Aorta (tissue), 5 donors: Measurements from ENCODE around the gene UTP14C. TPM values are rescaled to one million over a fixed set of nuclear protein-coding genes. Genes with fewer than 3 reads are reported as not detected.
"Not testable (repeated sequence)": the region's sequence is repeated elsewhere in the genome, so short reads cannot be mapped to it uniquely, and the experiment has no call there.

Experiments
- ATAC-seq: fragments of 200-7000 bp; cut with Tn5 transposase; one replicate; pipeline ENCODE4 v1.9.1; 2022; ENCODE audit warnings: moderate library complexity; ENCODE audit not compliant: low FRiP score
- DNase-seq, 2 donors: peaks; one replicate each; pipeline ENCODE4 v3.0.0-alpha.2; 2020
- H3K27ac ChIP-seq, 2 donors: one replicate each; pipeline ENCODE4 v1.5.1; 2013; ENCODE audit warnings: low read length in 2 of 2, mild to moderate bottlenecking in 2 of 2, moderate library complexity in 2 of 2, control low read depth in 1 of 2, inconsistent platforms in 1 of 2, low read depth in 1 of 2
- H3K27me3 ChIP-seq, 2 donors: one replicate each; pipeline ENCODE4 v1.6.1; 2013; ENCODE audit warnings: control low read depth in 1 of 2, low read length in 1 of 2, mild to moderate bottlenecking in 1 of 2, moderate library complexity in 1 of 2; ENCODE audit not compliant: insufficient read depth in 2 of 2, control insufficient read depth in 1 of 2
- H3K36me3 ChIP-seq, 2 donors: one replicate each; pipeline ENCODE4 v1.6.1; 2013; ENCODE audit warnings: control low read depth in 1 of 2, low read length in 1 of 2, mild to moderate bottlenecking in 1 of 2; ENCODE audit not compliant: insufficient read depth in 2 of 2, control insufficient read depth in 1 of 2
- H3K4me1 ChIP-seq, 2 donors: one replicate each; pipeline ENCODE4 v1.6.1; 2013; ENCODE audit warnings: low read length in 2 of 2, control low read depth in 1 of 2, mild to moderate bottlenecking in 1 of 2, moderate library complexity in 1 of 2; ENCODE audit not compliant: insufficient read depth in 2 of 2, control insufficient read depth in 1 of 2
- H3K4me3 ChIP-seq, 2 donors: one replicate each; pipeline ENCODE4 v1.5.1; 2013; ENCODE audit warnings: low read length in 2 of 2, control low read depth in 1 of 2, mild to moderate bottlenecking in 1 of 2
- H3K9me3 ChIP-seq: one replicate; pipeline ENCODE4 v1.6.1; 2013; ENCODE audit warnings: mild to moderate bottlenecking, low read length; ENCODE audit not compliant: control insufficient read depth
- WGBS, 2 donors: extraction: QIAGEN DNeasy Blood & Tissue Kit; methylation state at CpG; one replicate each; pipeline ENCODE4 v1.1.7; 2013; 5-methylcytosine and 5-hydroxymethylcytosine counted together
- intact Hi-C, 2 donors: fragments of 100-400 bp; cut with DNase I; formaldehyde crosslinking; loops; one replicate each; pipeline versions ENCODE4 v1.14.2 to v1.15.0; 2022
- polyA plus RNA-seq, 2 donors: library from polyadenylated mRNA; stranded (reverse); fragments of 200-250 nt; gene quantifications; one replicate each; pipeline ENCODE4 v1.2.3, GENCODE V29; 2013
- total RNA-seq, 2 donors: library from RNA; stranded (reverse); fragmentation: NEBNext Ultra II Directional; extraction: Animal tissue kit (Norgen Biotek cat#: 25700); gene quantifications; one replicate each; pipeline ENCODE4 v1.2.1, GENCODE V29; 2021
- donor health status: healthy with polysubstance abuse.
- donor health status: Bipolar disorder and iron deficiency.
- donor health status: DM: no; HTN: no; CAD: no.
- donor health status: DM: no; HTN: no; CAD: no.
- donor health status: DM: yes; HTN: yes; CAD: no.

Gene UTP14C
- total and polyA plus RNA-seq, 4 donors = 4.4 to 18.0 (median 11.3) TPM

GRCh38 chr13:52027832-52028231 lies 3.3 kb downstream of the UTP14C start:
- no peak overlapping the region for H3K27ac ChIP-seq
- peaks cover 2 to 6% of the 10 kb centered on the region in 2 donors for H3K36me3 ChIP-seq
- intact Hi-C loops = no loop called here
- peaks cover 5% of the 10 kb centered on the region for H3K9me3 ChIP-seq
- no peak overlapping the region for H3K4me3 ChIP-seq
- DNase-seq = no peak
- peaks cover 0 to 2% of the 10 kb centered on the region in 2 donors for H3K4me1 ChIP-seq
- no peaks in the 10 kb centered on the region for H3K27me3 ChIP-seq
- no peak for ATAC-seq
- 98 to 100% methylated on average over 1 of the region's 1 CpG for WGBS, 2 donors

DNA sequence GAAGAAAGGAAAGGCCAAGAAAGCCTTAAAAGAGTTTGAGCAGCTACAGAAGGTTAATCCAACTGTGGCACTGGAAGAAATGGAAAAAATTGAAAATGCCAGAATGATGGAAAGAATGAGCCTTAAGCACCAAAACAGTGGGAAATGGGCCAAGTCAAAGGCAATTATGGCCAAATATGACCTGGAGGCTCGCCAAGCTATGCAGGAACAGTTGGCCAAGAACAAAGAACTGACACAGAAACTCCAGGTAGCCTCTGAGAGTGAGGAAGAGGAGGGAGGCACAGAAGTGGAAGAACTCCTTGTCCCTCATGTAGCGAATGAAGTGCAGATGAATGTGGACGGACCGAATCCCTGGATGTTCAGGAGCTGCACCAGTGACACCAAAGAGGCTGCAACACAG lies 5.1 kb downstream of the UTP14C start:
- DNase-seq = no peak
- H3K27ac ChIP-seq = no peak overlapping the region
- H3K36me3 ChIP-seq = peaks cover 0 to 6% of the 10 kb centered on the region in 2 donors
- no peak overlapping the region for H3K4me3 ChIP-seq
- ATAC-seq = no peak
- 80 to 99% methylated on average over 4 of the region's 4 CpGs for WGBS, 2 donors
- peaks cover 5% of the 10 kb centered on the region for H3K9me3 ChIP-seq
- H3K27me3 ChIP-seq = no peaks in the 10 kb centered on the region
- intact Hi-C loops = no loop called here
- peaks cover 0 to 2% of the 10 kb centered on the region in 2 donors for H3K4me1 ChIP-seq

- H3K9me3 ChIP-seq, H3K4me1 ChIP-seq, DNase-seq, H3K27ac ChIP-seq, intact Hi-C loops, H3K27me3 ChIP-seq, ATAC-seq, H3K4me3 ChIP-seq, H3K36me3 ChIP-seq: not testable (repeated sequence)
- WGBS, 2 donors = 96% methylated on average over 6 of the region's 6 CpGs
Measured at GRCh38 chr13:52030401-52030800, 5.9 kb downstream of the UTP14C start.

- DNase-seq (no peak), ATAC-seq (no peak)
- no peak overlapping the region for H3K4me3 ChIP-seq
- peaks cover 2% of the 10 kb centered on the region for H3K9me3 ChIP-seq
- H3K4me1 ChIP-seq = no peaks in the 10 kb centered on the region
- H3K27me3 ChIP-seq = no peaks in the 10 kb centered on the region
- intact Hi-C loops = no loop called here
- H3K36me3 ChIP-seq = peaks cover 0 to 4% of the 10 kb centered on the region in 2 donors
- H3K27ac ChIP-seq = no peak overlapping the region
- WGBS, 2 donors = 87 to 93% methylated on average over 2 of the region's 2 CpGs
Measured at GRCh38 chr13:52033039-52033438, 8.5 kb downstream of the UTP14C start.

GRCh38 chr13:52034616-52035226 lies 10.2 kb downstream of the UTP14C start:
- no peak overlapping the region for H3K27ac ChIP-seq
- H3K36me3 ChIP-seq = no peaks in the 10 kb centered on the region
- intact Hi-C loops = no loop called here
- H3K4me3 ChIP-seq = no peak overlapping the region
- no peaks in the 10 kb centered on the region for H3K4me1 ChIP-seq
- no peak for DNase-seq
- H3K27me3 ChIP-seq = no peaks in the 10 kb centered on the region
- no peak for ATAC-seq
- WGBS, 2 donors = 77 to 79% methylated on average over 5 of the region's 5 CpGs
- H3K9me3 ChIP-seq = peaks cover under 1% of the 10 kb centered on the region

DNA sequence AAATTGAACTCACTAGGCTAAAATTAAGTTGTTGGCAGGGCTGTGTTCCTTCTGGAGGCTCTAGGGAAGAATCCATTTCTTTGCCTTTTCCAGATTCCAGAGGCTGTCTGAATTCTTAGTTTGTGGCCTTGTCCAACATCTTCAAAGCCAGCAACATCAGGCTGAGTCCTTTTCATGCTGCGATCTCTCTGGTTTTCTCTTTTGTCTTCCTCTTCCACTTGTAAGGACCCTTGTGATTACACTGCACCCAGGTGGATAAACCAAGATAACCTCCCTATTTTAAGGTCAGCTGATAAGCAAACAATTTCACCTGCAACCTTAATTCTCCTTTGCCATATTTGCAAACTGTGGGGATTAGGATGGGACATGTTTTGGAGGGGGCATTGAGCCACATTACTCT lies 11.5 kb downstream of the UTP14C start:
- Histone ChIP-seq H3K9me3 (no peaks in the 10 kb centered on the region), H3K4me1 (no peaks in the 10 kb centered on the region), H3K27ac (no peak overlapping the region), H3K4me3 (no peak overlapping the region), H3K27me3 (no peaks in the 10 kb centered on the region), H3K36me3 (no peaks in the 10 kb centered on the region)
- intact Hi-C loops = no loop called here
- ATAC-seq (no peak), DNase-seq (no peak)
- 90 to 95% methylated on average over 1 of the region's 1 CpG for WGBS, 2 donors

DNA sequence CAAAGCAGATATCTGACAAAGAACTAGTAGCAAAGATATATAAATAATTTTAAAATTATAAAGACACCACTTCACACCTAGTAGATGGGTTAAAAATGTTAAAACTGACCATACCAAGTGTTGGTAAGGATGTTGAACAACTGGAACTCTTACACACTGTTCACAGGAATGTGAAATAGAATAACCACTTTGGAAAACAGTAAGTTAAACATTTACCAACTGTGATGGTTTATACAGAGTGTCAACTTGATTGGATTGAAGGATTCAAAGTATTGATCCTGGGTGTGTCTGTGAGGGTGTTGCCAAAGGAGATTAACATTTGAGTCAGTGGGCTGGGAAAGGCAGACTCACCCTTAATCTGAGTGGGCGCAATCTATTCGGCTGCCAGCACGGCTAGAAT lies 19.2 kb downstream of the UTP14C start:
- Histone ChIP-seq H3K27me3 (no peaks in the 10 kb centered on the region), H3K9me3 (no peaks in the 10 kb centered on the region), H3K4me1 (no peaks in the 10 kb centered on the region), H3K4me3 (no peak overlapping the region), H3K36me3 (no peaks in the 10 kb centered on the region), H3K27ac (no peak overlapping the region)
- DNase-seq = no peak
- WGBS, 2 donors = 93 to 98% methylated on average over 3 of the region's 3 CpGs
- ATAC-seq = no peak
- intact Hi-C loops = no loop called here

- no peaks in the 10 kb centered on the region for H3K27me3 ChIP-seq
- 91 to 94% methylated on average over 3 of the region's 3 CpGs for WGBS, 2 donors
- no peaks in the 10 kb centered on the region for H3K4me1 ChIP-seq
- H3K4me3 ChIP-seq = no peak overlapping the region
- intact Hi-C loops = no loop called here
- DNase-seq = no peak
- ATAC-seq = no peak
- H3K36me3 ChIP-seq = no peaks in the 10 kb centered on the region
- no peak overlapping the region for H3K27ac ChIP-seq
- no peaks in the 10 kb centered on the region for H3K9me3 ChIP-seq
Measured at GRCh38 chr13:52047463-52047862, 23.0 kb downstream of the UTP14C start.

- Histone ChIP-seq H3K36me3 (no peaks in the 10 kb centered on the region), H3K27ac (no peak overlapping the region), H3K9me3 (no peaks in the 10 kb centered on the region), H3K4me3 (no peak overlapping the region), H3K27me3 (no peaks in the 10 kb centered on the region), H3K4me1 (no peaks in the 10 kb centered on the region)
- WGBS, 2 donors = 8 to 12% methylated on average over 2 of the region's 2 CpGs
- intact Hi-C loops = no loop called here
- ATAC-seq = no peak
- no peak for DNase-seq
Measured at GRCh38 chr13:52048516-52048915, 24.0 kb downstream of the UTP14C start.
